ENCODE data around the gene BACH1.

The BACH1 gene

DNA sequence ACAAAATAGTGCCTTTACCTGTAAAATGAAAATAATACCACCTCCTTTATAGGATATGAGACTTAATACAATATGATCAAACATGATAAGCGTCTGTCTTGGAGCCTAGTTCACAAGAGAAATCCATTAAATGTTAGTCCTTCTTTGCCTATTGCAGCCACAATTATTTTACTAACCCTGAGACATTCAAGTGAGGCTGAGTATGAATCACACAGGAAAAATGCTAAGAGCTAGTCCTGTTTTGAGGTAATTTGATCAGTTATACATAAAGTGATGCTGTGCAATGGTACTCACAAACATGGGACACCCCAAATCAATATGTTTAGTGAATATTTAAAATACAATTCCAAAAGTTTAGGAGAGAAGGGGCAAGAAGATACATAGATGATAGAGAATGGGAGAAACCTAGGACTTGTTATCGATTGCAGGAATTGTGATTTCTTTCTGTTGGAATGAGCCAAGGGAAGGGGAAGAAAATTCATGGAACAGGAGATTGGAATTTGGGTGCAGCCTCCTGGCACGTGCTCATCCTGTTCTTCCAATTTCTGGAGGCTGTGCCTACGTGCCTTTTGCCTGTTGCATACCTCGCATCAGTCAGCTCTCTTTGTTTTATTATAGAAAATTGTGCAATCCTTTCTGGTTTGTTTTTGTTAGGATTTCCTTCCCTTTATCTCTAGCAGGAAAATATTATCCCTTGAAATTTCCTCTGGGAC, 39.9 kb upstream of the BACH1 start:
- peak; percentile 83 to 88 for DNase-seq (ENCODE audit: low read depth in 2 of 2)
- TF ChIP-seq, protein P1, sequence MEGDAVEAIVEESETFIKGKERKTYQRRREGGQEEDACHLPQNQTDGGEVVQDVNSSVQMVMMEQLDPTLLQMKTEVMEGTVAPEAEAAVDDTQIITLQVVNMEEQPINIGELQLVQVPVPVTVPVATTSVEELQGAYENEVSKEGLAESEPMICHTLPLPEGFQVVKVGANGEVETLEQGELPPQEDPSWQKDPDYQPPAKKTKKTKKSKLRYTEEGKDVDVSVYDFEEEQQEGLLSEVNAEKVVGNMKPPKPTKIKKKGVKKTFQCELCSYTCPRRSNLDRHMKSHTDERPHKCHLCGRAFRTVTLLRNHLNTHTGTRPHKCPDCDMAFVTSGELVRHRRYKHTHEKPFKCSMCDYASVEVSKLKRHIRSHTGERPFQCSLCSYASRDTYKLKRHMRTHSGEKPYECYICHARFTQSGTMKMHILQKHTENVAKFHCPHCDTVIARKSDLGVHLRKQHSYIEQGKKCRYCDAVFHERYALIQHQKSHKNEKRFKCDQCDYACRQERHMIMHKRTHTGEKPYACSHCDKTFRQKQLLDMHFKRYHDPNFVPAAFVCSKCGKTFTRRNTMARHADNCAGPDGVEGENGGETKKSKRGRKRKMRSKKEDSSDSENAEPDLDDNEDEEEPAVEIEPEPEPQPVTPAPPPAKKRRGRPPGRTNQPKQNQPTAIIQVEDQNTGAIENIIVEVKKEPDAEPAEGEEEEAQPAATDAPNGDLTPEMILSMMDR (IDR thresholded peaks at IDR 0.05; ENCODE audit: low read depth, low read length), result no peak

DNA sequence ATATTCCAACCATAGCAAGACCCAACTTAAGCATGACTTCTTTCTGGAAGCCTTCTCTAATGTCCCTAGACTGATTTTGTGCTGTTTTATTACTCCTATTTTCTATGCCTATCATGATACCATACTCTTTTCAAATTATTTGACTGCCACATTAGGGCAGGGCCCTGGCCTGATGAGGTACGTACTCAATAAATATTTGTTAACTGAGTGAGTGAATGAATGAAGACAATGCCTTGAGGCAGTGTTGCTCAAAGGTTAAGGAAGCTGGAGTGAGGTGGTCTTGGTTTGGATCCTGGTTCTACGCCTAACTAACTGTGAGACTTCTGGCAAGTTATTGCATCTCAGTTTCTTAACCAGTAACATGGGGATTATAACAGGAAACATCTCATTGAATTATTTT, 38.3 kb upstream of the BACH1 start:
- DNase-seq (ENCODE audit: low read depth in 2 of 2), result no peak
- H3K4me3 ChIP-seq (replicated peaks in 1 of 2; ENCODE audit: low read depth in 2 of 2, low read length in 2 of 2), result no peak overlapping the region
- TF ChIP-seq, protein P1 (IDR thresholded peaks at IDR 0.05; ENCODE audit: low read depth, low read length), result no peak

More for the DNA sequence above, 39.9 kb upstream of the BACH1 start:
- no peak overlapping the region for H3K4me3 ChIP-seq (replicated peaks in 1 of 2; ENCODE audit: low read depth in 2 of 2, low read length in 2 of 2)

GRCh38 chr21:29261555-29262540, 36.9 kb upstream of the BACH1 start:
- DNase-seq (ENCODE audit: low read depth in 2 of 2), result no peak
- TF ChIP-seq, protein P1 (IDR thresholded peaks at IDR 0.05; ENCODE audit: low read depth, low read length), result no peak
- H3K4me3 ChIP-seq (replicated peaks in 1 of 2; ENCODE audit: low read depth in 2 of 2, low read length in 2 of 2), result no peak overlapping the region

- no peak for DNase-seq (ENCODE audit: low read depth in 2 of 2)
These were observed 34.0 kb upstream of the BACH1 start for GRCh38 chr21:29264721-29265120.

DNA sequence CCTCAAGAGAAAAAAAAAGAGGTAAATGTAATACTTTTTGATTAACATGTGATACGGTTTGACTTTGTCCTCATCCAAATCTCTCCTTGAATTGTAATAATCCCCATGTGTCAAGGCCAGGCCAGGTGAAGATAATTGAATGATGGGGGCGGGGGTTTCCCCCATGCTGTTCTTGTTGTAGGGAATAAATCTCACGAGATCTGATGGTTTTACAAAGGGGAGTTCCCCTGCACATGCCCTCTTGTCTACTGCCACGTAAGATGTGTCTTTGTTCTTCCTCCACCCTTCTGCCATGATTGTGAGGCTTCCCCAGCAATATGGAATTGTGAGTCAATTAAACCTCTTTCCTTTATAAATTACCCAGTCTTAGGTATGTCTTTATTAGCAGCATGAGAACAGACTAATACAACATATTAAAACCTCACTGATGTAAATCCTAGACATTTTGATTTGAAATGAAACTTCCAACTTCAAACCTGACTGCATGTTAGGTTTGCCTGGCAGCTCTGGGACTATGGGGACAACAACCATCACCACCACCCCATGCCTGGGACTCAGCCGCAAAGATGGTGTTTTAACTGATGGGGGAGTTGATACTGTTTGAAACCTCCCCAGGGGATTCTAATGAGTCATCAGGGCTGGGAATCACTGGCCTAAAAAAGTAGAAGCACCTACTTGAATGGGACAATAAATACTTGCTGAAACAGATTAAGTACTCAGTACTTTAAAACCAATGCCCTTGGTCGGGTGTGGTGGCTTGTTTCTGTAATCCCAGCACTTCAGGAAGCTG, 32.8 kb upstream of the BACH1 start:
- TF ChIP-seq, protein P1 (IDR thresholded peaks at IDR 0.05; ENCODE audit: low read depth, low read length), result no peak
- H3K4me3 ChIP-seq (replicated peaks in 1 of 2; ENCODE audit: low read depth in 2 of 2, low read length in 2 of 2), result no peak overlapping the region
- DNase-seq (ENCODE audit: low read depth in 2 of 2), result peak in 1 of 2 donors; percentile 65

More at GRCh38 chr21:29264721-29265120, 34.0 kb upstream of the BACH1 start:
- TF ChIP-seq, protein P1 (IDR thresholded peaks at IDR 0.05; ENCODE audit: low read depth, low read length), result no peak
- no peak overlapping the region for H3K4me3 ChIP-seq (replicated peaks in 1 of 2; ENCODE audit: low read depth in 2 of 2, low read length in 2 of 2)

- TF ChIP-seq, protein P1 (IDR thresholded peaks at IDR 0.05; ENCODE audit: low read depth, low read length), result no peak
- DNase-seq (ENCODE audit: low read depth in 2 of 2), result no peak
- no peak overlapping the region for H3K4me3 ChIP-seq (replicated peaks in 1 of 2; ENCODE audit: low read depth in 2 of 2, low read length in 2 of 2)
These were observed 31.1 kb upstream of the BACH1 start for GRCh38 chr21:29267666-29268065.

Data from cardiac fibroblast (primary cell).